BLaER1 treated with 17β-estradiol and CSF1 and Interleukin-3, amounts not matched to agents 10 nM and 100 nM (cell line): ENCODE data around the gene RFC4.

ENCODE experiments used
- H3K27ac ChIP-seq, 11 experiments: shearing (Covaris generic); formaldehyde crosslinking; 2 replicates each; pipeline ENCODE4 v1.8.1; 2022
- H3K27me3 ChIP-seq, 11 experiments: shearing (Covaris generic); formaldehyde crosslinking; 2 replicates each; pipeline ENCODE4 v1.8.1; 2022
- H3K36me3 ChIP-seq, 11 experiments: shearing (Covaris generic); formaldehyde crosslinking; 2 replicates each; pipeline ENCODE4 v1.8.1; 2022
- H3K4me1 ChIP-seq, 10 experiments: shearing (Covaris generic); formaldehyde crosslinking; 2 replicates each; pipeline ENCODE4 v1.8.1; 2022
- H3K4me2 ChIP-seq, 11 experiments: shearing (Covaris generic); formaldehyde crosslinking; 2 replicates each; pipeline ENCODE4 v1.8.1; 2022
- H3K4me3 ChIP-seq, 10 experiments: shearing (Covaris generic); formaldehyde crosslinking; 2 replicates each; pipeline ENCODE4 v1.8.1; 2022
- H3K9ac ChIP-seq, 11 experiments: shearing (Covaris generic); formaldehyde crosslinking; 2 replicates each; pipeline ENCODE4 v1.8.1; 2022
- H3K9me3 ChIP-seq, 11 experiments: shearing (Covaris generic); formaldehyde crosslinking; replicated peaks in 1 of 11; 2 replicates each; pipeline ENCODE4 v1.8.1; 2022
- H4K20me1 ChIP-seq, 11 experiments: shearing (Covaris generic); formaldehyde crosslinking; 2 replicates each; pipeline ENCODE4 v1.8.1; 2022
- Cebpa-rat ChIP-seq, 11 experiments: shearing (Covaris generic); IDR thresholded peaks; 2 replicates each; pipeline ENCODE4 v1.8.1; 2022

Gene RFC4

DNA sequence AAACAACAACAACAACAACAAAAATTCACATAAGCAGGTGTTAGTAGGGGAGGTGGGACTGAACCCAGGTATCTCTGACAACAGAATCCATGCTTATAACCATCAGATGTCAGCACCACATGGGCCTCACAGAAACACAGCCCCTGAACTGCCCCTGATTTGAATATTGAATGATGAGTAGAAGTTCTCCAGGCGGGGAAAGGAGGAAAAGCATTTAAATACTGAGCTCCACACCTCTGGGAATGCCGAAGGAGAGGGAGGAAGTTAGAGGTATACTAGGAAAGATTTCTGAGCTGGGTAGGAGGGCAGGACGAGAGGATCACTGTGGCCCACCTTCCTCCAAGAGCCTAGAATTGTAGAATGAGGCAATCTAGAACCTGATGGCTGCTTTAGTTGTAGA, 54.8 kb downstream of the RFC4 start:
- peaks cover 0 to under 1% (median 0%) of the 10 kb centered on the region in 10 experiments; a peak in 2 of 20 replicates for H3K4me1 ChIP-seq
- no peaks in the 10 kb centered on the region for H3K9me3 ChIP-seq
- H4K20me1 ChIP-seq, result no peaks in the 10 kb centered on the region
- no peak overlapping the region for H3K27ac ChIP-seq
- TF ChIP-seq Cebpa-rat (IDR thresholded peaks at IDR 0.05), result no peak
- no peak overlapping the region for H3K9ac ChIP-seq
- H3K4me2 ChIP-seq, result no peak overlapping the region
- no peaks in the 10 kb centered on the region for H3K27me3 ChIP-seq
- H3K36me3 ChIP-seq, result no peaks in the 10 kb centered on the region
- H3K4me3 ChIP-seq, result no peak overlapping the region

DNA sequence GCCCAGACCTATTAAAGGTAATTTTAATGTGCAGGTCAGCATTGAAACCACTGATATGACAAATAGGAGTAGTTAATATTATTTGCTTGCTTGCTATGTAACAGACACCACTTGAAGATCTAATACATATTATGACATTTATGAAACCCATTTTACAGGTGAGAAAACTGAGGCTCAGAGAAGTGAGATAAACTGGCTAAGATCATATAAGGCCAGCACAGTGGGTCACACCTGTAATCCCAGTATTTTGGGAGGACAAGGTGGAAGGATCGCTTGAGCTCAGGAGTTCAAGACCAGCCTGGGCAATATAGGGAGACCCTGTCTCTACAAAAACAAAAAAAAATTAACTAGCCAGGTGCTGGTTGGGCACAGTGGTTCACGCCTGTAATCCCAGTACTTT, 56.0 kb downstream of the RFC4 start:
- Histone ChIP-seq H3K4me2 (no peak overlapping the region), H3K27me3 (no peaks in the 10 kb centered on the region), H3K4me1 (peaks cover 4 to 12% (median 7%) of the 10 kb centered on the region in 10 experiments; a peak in 15 of 20 replicates), H4K20me1 (no peaks in the 10 kb centered on the region), H3K4me3 (no peak overlapping the region), H3K36me3 (no peaks in the 10 kb centered on the region), H3K9me3 (peaks cover 0 to 9% (median 0%) of the 10 kb centered on the region in 11 experiments; a peak in 4 of 22 replicates), H3K9ac (no peak overlapping the region), H3K27ac (no peak overlapping the region)
- TF ChIP-seq Cebpa-rat (IDR thresholded peaks at IDR 0.05), result no peak

- Histone ChIP-seq H3K36me3 (no peaks in the 10 kb centered on the region), H3K27me3 (no peaks in the 10 kb centered on the region), H3K4me2 (peak overlapping the region in 10 of 11 experiments; percentile 4 to 52 (median 28); a peak in 14 of 22 replicates), H3K27ac (peak overlapping the region in 5 of 11 experiments; percentile 44 to 66 (median 49); a peak in 8 of 22 replicates), H3K9me3 (peaks cover 0 to 13% (median 0%) of the 10 kb centered on the region in 11 experiments; a peak in 4 of 22 replicates), H3K9ac (no peak overlapping the region), H4K20me1 (no peaks in the 10 kb centered on the region), H3K4me1 (peaks cover 4 to 24% (median 7%) of the 10 kb centered on the region in 10 experiments; a peak in 15 of 20 replicates), H3K4me3 (no peak overlapping the region)
- TF ChIP-seq Cebpa-rat (IDR thresholded peaks at IDR 0.05), result no peak
Observed at GRCh38 chr3:186746008-186746407, 60.3 kb downstream of the RFC4 start.

DNA sequence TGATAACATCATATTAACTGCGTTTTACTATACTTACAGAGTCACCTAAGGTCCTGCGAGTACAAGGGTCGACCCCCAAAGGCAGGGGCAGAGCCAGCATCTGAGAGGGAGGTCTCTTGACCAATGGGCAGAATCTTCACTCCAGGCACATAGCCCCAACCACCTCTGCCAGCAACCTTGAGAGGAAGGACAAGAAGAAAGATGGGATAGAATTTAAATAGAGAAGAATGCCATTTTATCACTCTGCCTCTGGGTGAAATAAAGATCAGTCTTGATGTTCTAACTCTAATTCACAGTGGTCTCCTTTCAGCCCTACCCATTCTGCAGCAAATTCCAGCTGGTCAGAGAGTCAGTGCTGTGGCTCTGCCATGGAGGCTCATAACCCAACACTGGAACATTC, 62.6 kb downstream of the RFC4 start:
- Histone ChIP-seq H3K9ac (no peak overlapping the region), H3K27ac (no peak overlapping the region), H3K9me3 (peaks cover 0 to 13% (median 0%) of the 10 kb centered on the region in 11 experiments; a peak in 4 of 22 replicates), H4K20me1 (no peaks in the 10 kb centered on the region), H3K4me1 (peaks cover 14 to 24% (median 18%) of the 10 kb centered on the region in 10 experiments), H3K4me3 (no peak overlapping the region), H3K4me2 (peak overlapping the region in 2 of 11 experiments; percentile 25 to 72; a peak in 3 of 22 replicates), H3K27me3 (no peaks in the 10 kb centered on the region), H3K36me3 (no peaks in the 10 kb centered on the region)
- TF ChIP-seq Cebpa-rat (IDR thresholded peaks at IDR 0.05), result no peak

GRCh38 chr3:186742618-186743380, 63.5 kb downstream of the RFC4 start:
- H3K4me3 ChIP-seq, result no peak overlapping the region
- no peaks in the 10 kb centered on the region for H4K20me1 ChIP-seq
- no peaks in the 10 kb centered on the region for H3K27me3 ChIP-seq
- H3K4me1 ChIP-seq, result peaks cover 14 to 24% (median 18%) of the 10 kb centered on the region in 10 experiments
- no peak overlapping the region for H3K4me2 ChIP-seq
- no peak overlapping the region for H3K27ac ChIP-seq
- no peak overlapping the region for H3K9ac ChIP-seq
- peaks cover 0 to 13% (median 0%) of the 10 kb centered on the region in 11 experiments; a peak in 4 of 22 replicates for H3K9me3 ChIP-seq
- TF ChIP-seq Cebpa-rat (IDR thresholded peaks at IDR 0.05), result no peak
- no peaks in the 10 kb centered on the region for H3K36me3 ChIP-seq
